HepG2 (cell line): ENCODE measurements around the gene LSM2. TPM values are rescaled to one million over a fixed set of nuclear protein-coding genes. Genes with fewer than 3 reads are reported as not detected.

ENCODE experiments used
- ARID2 ChIP-seq: sonication (generic); formaldehyde crosslinking; IDR thresholded peaks from 2 replicates; pipeline ENCODE4 v1.8.1; 2022; ENCODE audit warnings: mild to moderate bottlenecking, missing genetic modification reagents, borderline replicate concordance
- E2F5 ChIP-seq: sonication (generic); formaldehyde crosslinking; conservative IDR thresholded peaks from 2 replicates; pipeline ENCODE4 v1.4.0; 2020; ENCODE audit warnings: missing genetic modification reagents
- EP300 ChIP-seq, 3 experiments: sonication (generic) in 1 of 3; formaldehyde crosslinking in 1 of 3; IDR thresholded peaks; 2 replicates each; pipeline versions ENCODE4 v1.5.1 to v1.6.1; 2011 to 2020; ENCODE audit warnings: low read depth in 2 of 3, low read length in 2 of 3, borderline replicate concordance in 1 of 3, improper control_type of control experiment in 1 of 3, mild to moderate bottlenecking in 1 of 3, missing genetic modification reagents in 1 of 3, moderate library complexity in 1 of 3
- FOXK1 ChIP-seq: sonication (generic); formaldehyde crosslinking; IDR thresholded peaks from 2 replicates; pipeline ENCODE4 v1.4.0; 2020; ENCODE audit warnings: low read depth, missing genetic modification reagents, borderline replicate concordance
- HMGXB3 ChIP-seq: sonication (generic); formaldehyde crosslinking; IDR thresholded peaks from 2 replicates; pipeline ENCODE4 v1.4.0; 2020; ENCODE audit warnings: missing genetic modification reagents, borderline replicate concordance
- KLF6 ChIP-seq: IDR thresholded peaks from 2 replicates; pipeline ENCODE4 v1.8.0; 2016; ENCODE audit warnings: missing biosample characterization, missing genetic modification reagents
- MLX ChIP-seq: IDR thresholded peaks from 2 replicates; pipeline ENCODE4 v1.6.1; 2016
- MTF1 ChIP-seq: sonication (generic); formaldehyde crosslinking; IDR thresholded peaks from 2 replicates; pipeline ENCODE4 v1.5.0; 2020; ENCODE audit warnings: missing genetic modification reagents
- PHF21A ChIP-seq: sonication (generic); formaldehyde crosslinking; IDR thresholded peaks from 2 replicates; pipeline ENCODE4 v1.5.0; 2020; ENCODE audit warnings: mild to moderate bottlenecking, missing genetic modification reagents
- RBAK ChIP-seq: sonication (generic); formaldehyde crosslinking; IDR thresholded peaks from 2 replicates; pipeline ENCODE4 v1.5.1; 2020; ENCODE audit warnings: mild to moderate bottlenecking, missing genetic modification reagents
- RBM22 ChIP-seq: fragments of 200-400 bp; formaldehyde crosslinking; optimal IDR thresholded peaks from 2 replicates; pipeline ENCODE3; 2017; ENCODE audit warnings: mild to moderate bottlenecking, low read length, moderate library complexity
- SALL1 ChIP-seq: sonication (generic); formaldehyde crosslinking; IDR thresholded peaks from 2 replicates; pipeline ENCODE4 v1.8.0; 2022; ENCODE audit warnings: mild to moderate bottlenecking, missing genetic modification reagents
- SMYD3 ChIP-seq: sonication (generic); formaldehyde crosslinking; IDR thresholded peaks from 2 replicates; pipeline ENCODE4 v1.8.1; 2023; ENCODE audit warnings: mild to moderate bottlenecking, missing genetic modification reagents
- ZBTB34 ChIP-seq: sonication (generic); formaldehyde crosslinking; IDR thresholded peaks from 2 replicates; pipeline ENCODE4 v1.8.0; 2022; ENCODE audit warnings: mild to moderate bottlenecking, missing genetic modification reagents
- ZC3H4 ChIP-seq: sonication (generic); formaldehyde crosslinking; IDR thresholded peaks from 2 replicates; pipeline ENCODE4 v1.4.0; 2020; ENCODE audit warnings: missing genetic modification reagents, borderline replicate concordance
- ZFYVE20 ChIP-seq: sonication (generic); formaldehyde crosslinking; IDR thresholded peaks from 2 replicates; pipeline ENCODE4 v1.8.0; 2023; ENCODE audit warnings: low read depth, mild to moderate bottlenecking, moderate library complexity, missing genetic modification reagents, borderline replicate concordance
- ZNF260 ChIP-seq: sonication (generic); formaldehyde crosslinking; IDR thresholded peaks from 2 replicates; pipeline ENCODE4 v1.4.0; 2020; ENCODE audit warnings: missing genetic modification reagents, low read depth, mild to moderate bottlenecking, borderline replicate concordance
- ZNF33B ChIP-seq: sonication (generic); formaldehyde crosslinking; IDR thresholded peaks from 2 replicates; pipeline ENCODE4 v1.5.1; 2020; ENCODE audit warnings: mild to moderate bottlenecking, missing genetic modification reagents
- ZNF607 ChIP-seq: sonication (generic); formaldehyde crosslinking; IDR thresholded peaks from 2 replicates; pipeline ENCODE4 v1.5.1; 2020; ENCODE audit warnings: missing genetic modification reagents, mild to moderate bottlenecking, borderline replicate concordance
- ZNF777 ChIP-seq: sonication (generic); formaldehyde crosslinking; IDR thresholded peaks from 2 replicates; pipeline ENCODE4 v1.4.0; 2020; ENCODE audit warnings: missing genetic modification reagents
- ZNF781 ChIP-seq: sonication (generic); formaldehyde crosslinking; IDR thresholded peaks from 2 replicates; pipeline ENCODE4 v1.5.1; 2020; ENCODE audit warnings: borderline replicate concordance, mild to moderate bottlenecking, missing genetic modification reagents; ENCODE audit errors: not compliant biosample characterization
- ZNF782 ChIP-seq: sonication (generic); formaldehyde crosslinking; IDR thresholded peaks from 2 replicates; pipeline ENCODE4 v1.4.0; 2020; ENCODE audit warnings: missing genetic modification reagents, mild to moderate bottlenecking, borderline replicate concordance
- polyA plus RNA-seq, 8 experiments: library from polyadenylated mRNA; depleted of rRNA in 3 of 8; stranded (reverse) in 7 of 8; unstranded in 1 of 8; fragments of >200 nt; fragmentation: Illumina TruSeq in 4 of 8; extraction: Trizol in 4 of 8; gene quantifications; 2 replicates each; pipeline versions ENCODE4 v1.2.1 to v1.2.3, GENCODE V29; 2011 to 2016; ENCODE audit warnings: low read depth in 4 of 8, missing spikeins in 1 of 8, mixed read lengths in 1 of 8; ENCODE audit not compliant: insufficient read depth in 1 of 8
- total RNA-seq, 5 experiments: library from RNA; depleted of rRNA; stranded (reverse); fragments of >200 nt; fragmentation: Illumina TruSeq; extraction: Trizol; gene quantifications; 2 replicates each; pipeline ENCODE4 v1.2.3, GENCODE V29; 2016; ENCODE audit warnings: low read depth in 1 of 5

LSM2 gene
- total and polyA plus RNA-seq, 2 of the 13 experiments (the other 11 are each of a cell fraction or from before 2014, with no cell fraction given): 69.4 to 90.5 TPM

- TF ChIP-seq ZNF33B (CRISPR knock-in tag): no peak; the same call in 1 of the 2 replicates
- no peak for TF ChIP-seq ZNF260 (CRISPR knock-in tag)
- TF ChIP-seq ZBTB34 (CRISPR knock-in tag): 0 out of 2 replicates have a peak, but pooled peaks have one; percentile 14
- TF ChIP-seq ZNF782 (CRISPR knock-in tag): peak; percentile 11; the same call in 1 of the 2 replicates
- no peak for TF ChIP-seq EP300 (IDR thresholded peaks at IDR 0.05; ENCODE audit: low read depth in 2 of 2, low read length in 2 of 2)
- no peak; the same call in 1 of the 2 replicates for TF ChIP-seq EP300 (CRISPR knock-in tag; IDR thresholded peaks at IDR 0.05; ENCODE audit: borderline replicate concordance)
- no peak for TF ChIP-seq ZC3H4 (CRISPR knock-in tag)
- TF ChIP-seq ARID2 (CRISPR knock-in tag): 0 out of 2 replicates have a peak, but pooled peaks have one; percentile 65
- TF ChIP-seq RBAK: no peak
- TF ChIP-seq E2F5 (CRISPR knock-in tag): no peak
- peak; percentile 82 for TF ChIP-seq PHF21A (CRISPR knock-in tag)
- TF ChIP-seq SALL1 (CRISPR knock-in tag): peak; percentile 88
- TF ChIP-seq KLF6: peak; percentile 81
- no peak for TF ChIP-seq HMGXB3
- TF ChIP-seq ZNF777: peak; percentile 93
- TF ChIP-seq RBM22: no peak
- no peak; the same call in 1 of the 2 replicates for TF ChIP-seq MTF1
- TF ChIP-seq MLX (CRISPR knock-in tag): peak; percentile 17; the same call in 1 of the 2 replicates
- peak; percentile 54; the same call in 1 of the 2 replicates for TF ChIP-seq FOXK1 (CRISPR knock-in tag)
- TF ChIP-seq ZNF781 (CRISPR knock-in tag): no peak
- TF ChIP-seq ZNF607 (CRISPR knock-in tag): peak; percentile 74
- no peak for TF ChIP-seq ZFYVE20 (CRISPR knock-in tag)
- no peak for TF ChIP-seq SMYD3 (CRISPR knock-in tag)
These were observed 11.0 kb downstream of the LSM2 start, which contains the start of gene VARS1 (continued) for GRCh38 chr6:31795616-31796298.
